ENCODE results near the gene P4HTM.

Gene P4HTM

DNA sequence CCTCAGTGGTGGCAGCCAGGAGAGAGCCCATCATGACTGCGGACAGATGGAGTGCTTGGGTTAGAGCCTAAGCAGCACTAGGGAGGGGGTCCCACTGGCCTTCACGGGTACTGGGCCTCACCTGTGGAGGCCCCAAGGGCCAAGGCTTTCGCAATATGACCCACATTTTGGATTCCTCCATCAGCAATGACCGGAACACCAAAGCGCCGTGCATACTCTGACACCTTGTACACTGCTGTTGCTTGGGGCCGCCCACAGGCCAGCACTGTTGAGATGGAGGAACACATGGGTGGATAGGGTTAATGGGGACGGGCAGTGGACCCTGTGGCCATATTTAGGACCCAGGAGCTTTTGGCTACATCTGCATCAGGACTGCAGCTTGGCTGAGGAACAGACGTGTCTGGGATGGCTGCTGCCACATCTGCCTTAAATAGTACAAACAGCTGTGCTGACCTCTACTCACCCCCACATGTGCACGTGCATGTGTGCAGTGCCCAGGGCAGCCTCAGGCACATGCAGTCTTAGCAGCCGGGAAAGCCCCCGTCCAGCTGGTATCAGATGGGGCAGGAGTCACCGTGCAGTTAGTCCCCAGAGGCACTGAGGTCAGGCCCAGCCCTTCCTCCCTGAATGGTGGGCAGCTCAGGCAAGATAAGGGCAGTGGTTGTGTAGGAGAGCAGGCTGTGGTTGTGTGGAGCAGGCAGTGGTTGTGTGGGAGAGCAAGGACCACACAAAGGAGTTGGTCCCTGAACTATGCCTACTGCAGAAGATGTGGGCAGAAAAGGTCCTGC lies 35.2 kb downstream of the P4HTM start:
- no peak for DNase-seq (ENCODE audit: low read depth, low spot score)

DNA sequence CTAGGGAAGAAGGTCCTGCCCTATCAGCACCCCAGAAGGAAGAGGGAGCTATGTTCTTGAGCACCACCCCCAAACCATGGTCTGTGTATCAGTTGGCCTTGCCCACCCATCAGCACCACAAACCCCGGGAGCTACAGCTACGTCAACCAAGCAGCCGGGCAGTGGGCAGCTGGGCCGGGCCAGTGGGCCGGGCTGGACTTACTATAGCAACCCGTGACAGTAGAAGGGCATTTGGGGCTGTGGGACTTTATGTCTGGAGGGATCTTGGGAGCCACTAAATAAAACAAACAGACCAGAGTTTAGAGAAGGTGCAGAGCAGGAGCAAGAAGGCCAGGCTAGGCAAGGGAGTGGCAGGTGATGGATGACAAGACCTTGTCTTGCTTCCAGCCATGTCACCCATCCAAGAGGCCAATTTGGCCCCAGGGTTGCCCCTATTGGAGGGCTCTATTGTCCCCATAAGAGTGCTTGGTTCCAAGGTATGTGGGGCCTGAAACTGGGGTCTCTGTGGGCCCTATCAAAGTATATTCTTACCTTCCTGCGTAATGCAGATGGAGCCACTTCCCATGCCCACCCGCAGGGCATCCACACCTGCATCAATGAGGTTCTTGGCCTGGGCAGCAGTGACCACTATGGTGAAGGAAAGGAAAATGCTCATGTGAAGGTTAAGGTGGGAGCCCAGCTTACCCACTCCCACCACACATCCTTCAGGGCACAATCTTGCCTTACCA lies 35.9 kb downstream of the P4HTM start:
- DNase-seq (ENCODE audit: low read depth, low spot score), result no peak

DNA sequence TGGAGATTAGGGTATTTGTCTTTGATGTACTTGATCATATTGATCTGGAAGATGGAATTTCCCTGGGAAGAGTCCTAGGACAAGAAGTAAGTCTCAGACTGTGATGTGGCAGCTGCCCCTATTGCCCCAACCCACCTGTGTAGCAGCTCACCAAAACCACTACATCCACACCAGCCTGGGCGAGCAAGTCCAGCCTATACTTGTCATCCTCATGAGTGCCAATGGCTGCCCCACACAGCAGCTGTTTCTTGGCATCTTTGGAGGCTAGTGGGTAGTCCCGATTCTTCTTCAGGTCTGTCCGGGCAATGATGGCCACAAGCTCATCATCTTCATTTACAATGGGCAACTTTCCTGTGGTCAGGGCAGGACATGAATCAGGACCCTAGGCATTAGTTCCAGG lies 36.5 kb downstream of the P4HTM start:
- DNase-seq (ENCODE audit: low read depth, low spot score), result no peak

DNA sequence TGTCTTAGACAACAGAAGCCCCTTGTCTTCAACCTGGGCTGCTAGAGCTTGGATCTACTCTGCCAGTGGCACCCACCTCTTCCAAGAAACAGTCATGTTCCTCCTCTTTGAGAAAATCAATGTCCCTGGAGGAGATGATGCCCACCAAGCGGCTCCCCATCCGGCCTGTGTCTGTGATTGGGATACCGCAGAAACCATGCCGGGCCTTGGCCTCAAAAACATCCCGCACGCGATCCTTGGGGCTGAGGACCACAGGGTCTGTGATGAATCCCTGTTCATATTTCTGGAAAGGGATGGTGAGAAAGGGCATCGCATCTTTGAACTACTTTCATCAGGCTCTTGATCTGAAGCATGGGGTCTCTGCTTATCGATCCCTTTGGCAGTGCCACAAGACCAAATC lies 37.6 kb downstream of the P4HTM start:
- no peak for DNase-seq (ENCODE audit: low read depth, low spot score)

DNA sequence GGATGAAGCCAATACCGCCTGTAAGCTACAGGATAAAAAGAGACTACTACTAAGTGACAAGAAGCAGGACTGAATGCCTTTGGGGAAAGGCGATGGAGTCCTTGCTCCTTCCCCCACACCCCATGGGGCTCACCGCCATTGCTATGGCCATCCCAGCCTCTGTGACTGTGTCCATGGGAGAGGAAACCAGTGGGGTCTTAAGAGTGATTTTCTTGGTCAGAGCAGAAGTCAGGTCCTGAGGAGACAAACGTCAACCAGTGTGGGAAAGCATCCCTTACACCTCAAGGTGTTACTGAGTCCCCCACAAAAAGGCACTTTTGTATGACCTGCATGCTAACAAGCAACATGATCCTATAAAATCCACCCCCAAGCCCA lies 38.2 kb downstream of the P4HTM start:
- DNase-seq (ENCODE audit: low read depth, low spot score), result no peak

DNA sequence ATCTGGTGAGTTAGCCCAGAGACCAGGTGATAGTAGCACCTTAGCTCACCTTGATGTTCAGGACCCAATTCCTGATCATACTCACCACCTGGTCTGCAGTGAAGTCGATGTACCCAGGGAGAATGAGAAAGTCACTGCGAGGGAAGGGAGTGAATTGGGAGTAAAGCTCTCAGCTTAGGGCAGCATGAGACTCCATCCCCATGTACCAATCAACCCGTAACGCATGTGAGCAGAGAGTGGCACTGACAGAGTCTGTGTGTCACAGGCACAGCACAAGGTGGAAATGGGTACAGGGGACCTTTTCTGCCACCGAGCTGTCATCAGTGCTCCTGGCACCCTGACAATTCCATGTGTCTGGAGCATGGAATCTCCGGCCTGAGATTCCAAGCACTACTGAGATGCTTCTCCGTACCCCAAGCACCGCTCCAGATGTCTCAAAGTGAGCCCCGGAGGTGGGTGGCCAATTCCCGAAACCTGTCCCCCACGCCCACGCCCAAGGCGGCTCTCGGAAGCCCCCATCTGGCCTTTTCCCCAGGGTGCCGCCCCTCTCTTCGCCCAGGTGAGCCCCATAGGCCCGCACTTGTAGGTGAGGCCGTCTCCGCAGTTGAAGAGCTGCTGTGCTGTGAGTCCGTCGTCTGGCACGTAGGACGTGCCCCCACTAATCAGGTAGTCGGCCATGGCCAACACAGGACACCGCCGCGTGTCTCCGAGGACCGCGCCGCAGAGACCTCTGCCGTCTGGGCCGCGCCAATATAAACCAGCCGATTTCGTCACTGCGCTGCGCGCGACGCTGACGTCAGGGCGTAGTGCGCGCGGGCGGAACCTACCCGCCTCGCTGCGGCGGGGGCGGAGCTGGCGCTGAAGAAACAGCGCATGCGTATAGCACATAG lies 38.9 kb downstream of the P4HTM start, which contains the start of gene IMPDH2:
Gene IMPDH2, minus strand, starts transcription at position 726 of the 890 bp plus-strand sequence. Its CDS starts 48 bp downstream, at position 678.
- DNase-seq (ENCODE audit: low read depth, low spot score), result peak; percentile 47

DNA sequence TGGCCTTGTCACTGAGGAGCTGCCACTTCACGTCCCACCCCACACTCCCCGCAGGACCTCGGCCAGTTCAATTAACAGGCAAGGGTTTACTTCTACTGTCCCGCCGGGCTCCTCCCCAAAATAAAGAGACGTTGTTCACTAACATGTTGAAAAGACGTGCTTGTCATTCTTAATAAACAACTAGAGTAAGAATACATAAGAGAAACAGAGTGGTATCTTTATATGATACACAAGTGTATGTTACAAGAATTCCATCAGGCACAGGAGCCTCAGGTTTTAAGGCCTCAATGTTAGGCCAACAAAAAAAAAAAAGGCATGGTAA lies 39.5 kb downstream of the P4HTM start:
- DNase-seq (ENCODE audit: low read depth, low spot score), result no peak

DNA sequence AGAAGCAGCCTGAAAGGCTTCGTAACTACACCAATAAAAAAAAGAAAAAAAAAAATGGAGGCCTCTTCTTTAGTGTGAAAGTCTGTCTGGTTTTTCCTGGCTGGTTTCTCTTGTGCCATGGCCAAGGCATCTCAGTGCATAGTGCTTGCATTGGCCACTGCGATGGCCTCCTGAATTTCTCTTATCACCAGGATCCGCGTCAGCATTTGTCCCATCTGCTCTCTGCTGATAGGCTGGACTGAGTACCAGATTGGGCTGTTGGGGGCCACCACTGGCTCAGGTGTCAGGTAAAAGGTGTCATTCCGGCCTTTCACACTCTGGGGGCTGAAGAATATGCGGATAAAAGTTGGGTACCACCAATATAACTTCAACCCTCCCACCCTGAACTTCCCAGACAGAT lies 40.3 kb downstream of the P4HTM start:
- no peak for DNase-seq (ENCODE audit: low read depth, low spot score)

DNA sequence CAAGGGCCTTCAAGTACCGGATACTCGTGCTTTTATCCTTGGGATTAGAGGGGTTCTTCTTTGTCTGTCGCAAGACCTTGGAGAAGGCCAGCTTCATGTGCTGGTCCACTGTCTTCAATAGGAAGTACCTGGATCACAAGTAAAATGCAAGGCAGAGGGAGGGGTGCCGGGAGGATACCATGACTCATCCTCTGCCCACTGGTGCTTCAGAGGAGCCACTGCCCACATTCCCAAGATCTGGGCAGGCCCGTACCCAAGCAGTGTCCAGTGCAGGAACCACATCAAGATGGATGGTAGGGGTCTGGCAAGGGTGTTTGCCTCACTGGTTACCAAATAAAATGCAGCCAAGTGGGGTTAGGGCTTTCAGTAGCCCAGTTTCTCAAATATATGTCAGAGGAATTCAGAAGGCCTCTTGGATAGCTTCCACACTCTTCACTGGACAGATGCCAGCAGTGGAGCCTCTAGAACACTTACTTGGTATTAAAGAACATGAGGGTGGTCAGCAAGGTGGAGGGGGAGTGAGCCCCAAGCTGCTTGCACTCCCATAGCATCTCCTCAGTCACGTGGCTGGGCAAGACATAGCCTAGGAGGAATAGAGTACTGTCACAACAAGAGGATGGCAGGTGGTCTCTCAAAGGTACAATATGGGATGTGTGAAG lies 42.7 kb downstream of the P4HTM start:
- no peak for DNase-seq (ENCODE audit: low read depth, low spot score)

DNA sequence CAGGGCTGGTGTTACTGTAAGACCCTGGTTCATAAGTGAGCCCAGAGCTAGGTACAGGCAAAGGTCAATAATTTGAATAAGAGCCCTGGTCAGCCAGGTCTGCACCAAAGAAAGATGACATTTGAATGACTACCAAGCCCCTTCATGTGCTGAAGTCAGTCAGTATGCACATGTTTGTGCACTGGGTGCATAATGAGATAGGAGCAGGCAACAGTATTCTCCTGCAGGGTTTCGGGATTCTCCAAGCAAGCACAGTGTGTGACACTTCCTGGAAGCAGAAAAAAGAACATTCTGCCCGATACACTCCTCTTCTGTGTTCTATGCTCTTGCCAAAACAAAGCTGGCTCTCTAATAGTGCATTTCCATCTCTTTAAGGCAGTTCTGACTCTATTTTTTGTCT lies 44.6 kb downstream of the P4HTM start:
- no peak for DNase-seq (ENCODE audit: low read depth, low spot score)

DNA sequence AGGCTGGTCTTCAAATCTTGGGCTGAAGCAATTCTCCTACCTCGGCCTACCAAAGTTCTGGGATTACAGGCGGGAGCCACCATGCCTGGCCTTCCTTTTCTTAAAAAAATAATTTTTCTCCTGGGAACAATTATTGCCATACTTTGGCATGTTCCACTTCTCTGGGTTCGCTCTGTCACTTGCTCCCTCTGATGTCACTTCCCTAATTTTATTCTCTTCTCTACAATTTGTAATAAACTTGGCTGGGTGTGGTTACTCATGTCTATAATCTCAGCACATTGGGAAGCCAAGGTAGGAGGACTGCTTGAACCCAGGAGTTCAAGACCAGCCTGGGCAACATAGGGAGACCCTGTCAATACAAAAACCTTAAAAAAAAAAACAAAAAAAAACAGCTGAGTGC lies 45.2 kb downstream of the P4HTM start:
- no peak for DNase-seq (ENCODE audit: low read depth, low spot score)

DNA sequence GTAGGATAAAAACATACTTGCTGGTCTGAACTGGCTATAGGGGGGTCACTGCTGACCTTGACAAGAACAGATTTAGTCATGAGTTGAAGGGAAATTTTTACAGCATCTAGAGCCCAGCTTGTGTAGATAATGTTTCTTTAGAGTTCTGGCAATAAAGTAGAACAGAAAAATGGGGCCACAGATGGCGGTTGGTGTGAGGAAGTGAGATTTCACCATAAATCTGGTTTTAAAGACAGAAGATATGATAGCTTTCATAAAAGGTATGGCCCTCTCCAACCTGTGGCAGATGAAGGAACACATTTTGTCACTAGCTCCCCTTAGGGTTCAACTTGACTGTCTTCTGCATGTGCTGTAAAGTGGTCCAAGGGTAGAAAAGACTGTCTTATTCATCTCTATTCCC lies 63.5 kb downstream of the P4HTM start:
- DNase-seq (ENCODE audit: low read depth, low spot score), result no peak

DNA sequence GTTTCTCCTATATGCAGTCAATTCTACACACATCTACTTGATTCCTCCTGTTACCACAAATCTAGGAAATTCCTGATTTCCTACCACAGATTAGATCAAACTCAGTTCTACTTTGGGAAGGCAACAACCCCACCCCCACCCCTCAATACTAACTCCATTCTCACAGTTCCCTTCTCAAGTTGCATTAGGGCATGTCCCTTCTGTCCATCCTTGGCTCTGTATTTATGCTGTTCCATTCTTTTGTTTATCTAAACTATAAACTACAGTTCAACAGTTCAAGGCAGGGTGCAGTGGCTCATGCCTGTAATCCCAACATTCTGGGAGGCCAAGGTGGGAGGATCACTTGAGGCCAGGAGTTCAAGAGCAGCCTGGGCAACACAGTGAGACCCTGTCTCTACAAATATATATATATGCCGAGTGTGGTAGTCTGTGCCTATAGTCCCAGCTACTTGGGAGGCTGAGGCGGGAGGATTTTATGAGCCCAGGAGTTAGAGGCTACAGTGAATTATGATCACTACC lies 64.4 kb downstream of the P4HTM start:
- no peak for DNase-seq (ENCODE audit: low read depth, low spot score)
